GM21717 (cell line): ENCODE measurements around the gene CYFIP2.
A peak's percentile ranks its signal among the peaks of the same experiment; 100 is the strongest.

ENCODE experiments used
- ATAC-seq: cut with Tn5 transposase; IDR thresholded peaks from one replicate; pipeline ENCODE4 v1.9.1; 2021; ENCODE audit warnings: mild to moderate bottlenecking, moderate library complexity; ENCODE audit not compliant: unreplicated experiment

The CYFIP2 gene

DNA sequence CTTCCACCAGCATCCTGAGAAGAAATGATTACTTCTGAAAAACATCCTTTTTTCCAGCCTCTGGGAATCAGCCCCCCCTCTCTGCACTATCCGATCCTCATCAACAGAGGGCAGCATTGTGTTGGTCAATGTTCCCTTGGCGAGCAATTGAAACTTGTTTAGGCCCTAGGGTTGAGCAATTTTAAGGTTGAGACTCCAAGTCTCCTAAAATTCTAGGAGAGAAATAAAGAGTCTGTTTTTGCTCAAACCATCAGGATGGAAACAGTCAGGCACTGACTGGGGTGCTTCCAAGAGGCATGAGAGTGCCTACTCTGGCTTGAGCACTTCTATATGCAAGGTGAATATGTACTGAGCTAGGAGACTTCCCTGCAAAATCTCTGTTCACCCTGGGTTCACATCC, 12.4 kb upstream of the CYFIP2 start:
- ATAC-seq = peak; percentile 49

DNA sequence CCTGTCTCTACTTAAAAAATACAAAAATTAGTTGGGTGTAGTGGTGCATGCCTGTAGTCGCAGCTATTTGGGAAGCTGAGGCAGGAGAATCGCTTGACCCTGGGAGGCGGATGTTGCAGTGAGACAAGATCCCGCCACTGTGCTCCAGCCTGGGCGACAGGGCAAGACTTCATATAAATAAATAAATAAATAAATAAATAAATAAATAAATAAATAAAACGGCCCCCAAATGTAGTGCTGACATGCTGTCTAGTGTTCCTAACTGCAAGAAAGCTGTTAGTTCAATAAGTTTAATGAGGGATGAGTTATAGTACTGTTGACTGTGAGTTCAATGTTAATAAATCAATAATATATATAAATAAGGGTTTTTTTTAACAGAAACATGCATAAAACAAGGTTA, 7.5 kb upstream of the CYFIP2 start:
- no peak for ATAC-seq

DNA sequence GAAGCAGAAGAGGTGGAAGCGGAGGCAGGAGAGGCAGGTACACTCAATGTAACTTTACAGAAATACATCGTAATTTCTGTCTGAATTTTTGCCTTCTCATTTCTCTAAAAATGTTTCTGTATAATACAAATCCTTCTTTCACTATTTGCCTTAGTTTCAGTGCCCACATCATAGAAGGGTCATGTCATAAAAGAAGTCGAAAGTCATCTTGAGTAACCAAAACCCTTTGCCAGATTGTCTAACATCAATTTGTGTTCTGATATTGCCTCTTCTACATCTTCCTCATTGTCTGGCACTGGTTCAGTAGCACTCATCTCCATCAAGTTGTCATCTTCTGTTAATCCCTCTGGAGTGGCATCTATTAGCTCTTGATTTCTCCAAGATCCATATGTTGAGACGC, 6.2 kb upstream of the CYFIP2 start:
- no peak for ATAC-seq

DNA sequence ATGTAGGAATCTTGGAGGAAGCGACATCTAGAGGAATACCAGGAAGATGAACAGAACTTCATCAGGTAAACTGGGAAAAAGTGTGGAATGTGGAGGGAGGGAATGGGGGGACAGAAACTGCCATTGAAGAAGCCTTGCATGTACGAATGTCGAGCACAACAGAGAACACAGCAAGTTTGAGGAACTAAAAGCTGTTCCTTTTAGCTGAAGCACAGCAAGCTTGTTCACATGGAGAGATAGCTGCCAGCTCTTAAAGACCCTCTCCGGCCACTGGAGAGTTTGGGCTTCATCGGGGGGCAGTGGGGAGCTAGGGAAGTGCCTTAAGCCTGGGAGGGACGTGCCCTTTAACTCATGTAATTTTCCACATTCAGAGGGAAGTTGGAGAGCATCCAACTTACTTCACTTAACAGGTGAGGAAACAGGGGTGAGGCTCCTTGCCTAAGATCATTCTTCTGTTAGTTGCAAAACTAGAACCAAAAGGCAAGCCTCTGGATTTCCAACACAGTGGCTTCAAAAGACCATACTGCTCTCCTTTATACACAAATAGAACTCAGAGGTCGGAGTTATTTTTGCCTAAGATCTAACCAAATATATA, 2.3 kb upstream of the CYFIP2 start:
- no peak for ATAC-seq

DNA sequence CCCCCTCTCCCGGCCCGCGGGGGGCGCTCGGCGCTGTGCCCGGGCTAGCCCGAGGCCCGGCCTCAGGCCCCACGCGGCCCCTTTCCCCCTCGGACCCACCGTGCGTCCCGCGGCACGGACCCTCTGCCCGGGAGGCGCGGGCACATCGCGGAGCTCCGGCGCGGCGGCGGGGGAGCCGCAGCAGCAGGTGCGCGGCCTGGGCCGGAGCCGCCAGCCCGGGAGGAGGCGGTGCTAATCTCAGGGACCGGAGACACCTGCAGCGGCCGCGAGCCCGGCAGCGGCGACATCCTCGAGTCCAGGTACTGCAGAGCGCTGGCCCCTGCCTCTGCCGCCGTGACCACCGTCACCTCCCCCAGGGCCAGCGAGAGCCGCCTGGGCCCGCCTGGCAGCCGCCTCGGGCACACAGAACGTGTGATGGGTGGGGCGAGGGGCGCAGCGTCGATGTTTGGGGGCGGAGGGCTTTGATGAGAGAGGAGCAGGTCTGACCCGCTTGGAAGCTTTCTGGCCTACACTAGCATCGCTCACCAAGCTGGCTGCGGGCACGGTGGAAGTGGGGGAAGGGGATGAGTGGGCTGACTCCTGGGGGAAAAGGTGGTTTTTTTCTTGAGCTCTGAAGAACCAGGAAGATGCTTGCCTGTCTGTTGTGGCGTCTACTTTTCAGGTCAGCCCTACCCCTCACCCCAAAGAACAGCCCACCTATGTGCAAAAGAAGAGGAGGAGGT, 524 bp downstream of the CYFIP2 start:
- peak; percentile 44 for ATAC-seq

DNA sequence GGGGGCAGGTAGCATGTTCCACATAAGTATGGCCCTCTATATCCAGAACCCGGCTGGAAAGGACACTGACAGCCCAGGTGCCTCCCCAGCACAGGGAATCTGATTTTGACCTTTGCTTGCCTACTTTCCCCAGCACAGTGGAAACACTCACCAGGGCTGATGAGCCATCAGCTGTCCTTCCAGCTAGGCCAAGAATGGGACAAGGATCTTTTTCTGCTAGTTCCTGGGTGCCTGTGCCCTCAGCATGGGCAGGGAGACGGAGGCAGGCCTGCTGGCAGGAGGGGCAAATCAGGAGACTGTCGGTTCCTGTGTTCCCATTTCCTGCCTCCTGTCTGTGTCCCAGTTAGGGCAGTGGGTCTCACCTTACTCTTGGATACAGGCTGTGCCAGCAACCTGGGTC, 1.1 kb downstream of the CYFIP2 start:
- no peak for ATAC-seq

DNA sequence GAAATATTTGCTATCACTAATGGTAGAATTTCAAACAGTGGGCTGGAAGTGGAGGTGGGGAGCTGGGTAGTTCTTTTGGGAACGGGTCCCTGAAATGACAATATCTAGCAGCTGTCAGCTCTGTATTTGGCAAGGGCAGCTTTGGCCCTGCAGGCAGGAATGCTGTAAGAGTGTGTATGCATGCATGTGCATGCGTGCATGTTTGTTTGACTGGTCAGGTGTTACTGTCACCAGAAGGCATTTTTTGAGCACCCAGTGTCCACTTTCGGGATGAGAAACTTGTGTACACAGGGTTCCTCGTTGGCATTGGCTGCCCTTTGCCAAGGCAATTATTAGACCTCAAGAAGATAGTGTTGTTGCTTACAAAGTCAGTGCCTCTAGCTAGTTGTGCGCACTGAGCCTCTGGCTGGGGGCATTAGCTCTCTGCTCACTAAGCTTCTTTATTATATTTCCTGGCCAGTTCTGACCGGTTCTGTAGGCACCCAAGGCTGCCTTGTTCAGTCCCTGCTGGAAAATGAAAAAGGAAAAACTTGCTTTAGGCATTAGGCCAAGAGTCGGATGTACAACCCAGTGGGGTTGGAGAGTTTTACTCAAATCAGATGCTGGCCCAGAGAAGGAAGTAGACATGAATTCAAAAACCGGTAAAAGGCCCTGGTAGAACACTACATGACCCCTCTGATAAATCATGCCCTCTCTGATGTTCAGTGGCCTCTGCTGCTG, 2.0 kb downstream of the CYFIP2 start:
- no peak for ATAC-seq

DNA sequence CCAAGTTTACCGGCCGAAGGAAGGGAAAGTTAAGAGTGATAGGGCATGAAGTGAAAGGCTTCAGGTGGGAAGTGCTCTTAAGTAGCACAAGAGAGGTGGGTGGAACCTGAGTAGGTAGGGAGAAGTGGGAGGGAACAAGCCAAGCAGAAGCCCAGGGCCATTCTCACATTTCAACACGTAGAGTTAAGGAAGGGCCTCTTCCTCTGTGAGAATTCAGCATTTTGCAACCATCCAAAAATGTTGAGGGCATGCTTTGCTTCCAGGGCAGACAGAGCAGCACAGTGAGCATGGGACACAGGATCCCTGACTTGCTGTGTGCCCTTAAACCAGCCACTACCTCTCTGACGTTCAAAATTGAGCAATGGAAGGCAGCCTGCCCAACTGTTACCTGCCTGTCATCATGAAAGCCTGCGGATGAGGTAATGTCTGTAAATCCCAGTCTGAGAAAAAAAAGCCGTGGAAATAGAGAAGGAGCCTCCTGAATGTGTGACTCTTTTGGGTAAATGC, 3.3 kb downstream of the CYFIP2 start:
- no peak for ATAC-seq

DNA sequence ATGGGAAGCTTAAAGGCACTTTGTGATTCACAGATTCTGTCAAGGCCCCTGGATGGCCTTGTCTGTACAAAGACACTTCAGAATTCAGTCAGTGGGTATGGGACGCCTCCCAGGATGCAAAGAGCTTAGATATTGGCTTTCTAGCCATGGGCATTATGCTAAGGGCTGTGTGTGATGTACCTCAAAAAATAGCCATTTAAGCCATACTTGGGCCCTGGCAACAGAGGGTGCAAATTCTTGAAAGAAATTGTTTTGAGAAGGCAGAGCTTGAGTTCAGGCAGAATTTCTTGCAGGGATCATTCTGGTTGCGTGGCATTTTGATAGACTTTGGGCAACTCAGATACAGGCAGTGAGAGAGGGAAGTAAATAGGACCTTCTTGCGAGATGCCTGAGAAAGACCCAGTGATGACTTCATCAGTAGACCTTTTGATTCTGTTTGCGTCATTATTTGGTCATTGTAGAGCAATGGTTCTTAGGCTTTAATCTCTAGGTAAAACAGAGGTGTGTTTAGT, 3.9 kb downstream of the CYFIP2 start:
- no peak for ATAC-seq

DNA sequence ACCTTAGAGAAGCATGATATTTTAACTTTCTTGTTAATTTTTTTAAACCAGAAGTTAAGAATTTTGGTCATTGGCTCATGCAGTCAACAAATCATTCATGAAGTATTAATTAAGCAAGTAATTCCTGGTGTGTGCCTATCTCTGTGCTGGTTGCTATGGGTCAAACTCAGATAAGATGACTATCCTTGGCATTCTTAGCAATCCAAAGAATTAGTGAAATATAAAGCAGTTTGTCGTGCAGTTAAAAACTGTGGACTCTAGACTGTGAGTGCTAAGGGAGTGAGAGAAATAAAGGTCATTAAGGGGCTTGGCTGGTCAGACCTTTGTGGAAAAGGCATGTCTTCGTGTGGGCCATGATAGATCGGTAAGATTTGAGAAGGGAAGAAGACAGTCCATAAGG, 4.8 kb downstream of the CYFIP2 start:
- ATAC-seq = no peak

DNA sequence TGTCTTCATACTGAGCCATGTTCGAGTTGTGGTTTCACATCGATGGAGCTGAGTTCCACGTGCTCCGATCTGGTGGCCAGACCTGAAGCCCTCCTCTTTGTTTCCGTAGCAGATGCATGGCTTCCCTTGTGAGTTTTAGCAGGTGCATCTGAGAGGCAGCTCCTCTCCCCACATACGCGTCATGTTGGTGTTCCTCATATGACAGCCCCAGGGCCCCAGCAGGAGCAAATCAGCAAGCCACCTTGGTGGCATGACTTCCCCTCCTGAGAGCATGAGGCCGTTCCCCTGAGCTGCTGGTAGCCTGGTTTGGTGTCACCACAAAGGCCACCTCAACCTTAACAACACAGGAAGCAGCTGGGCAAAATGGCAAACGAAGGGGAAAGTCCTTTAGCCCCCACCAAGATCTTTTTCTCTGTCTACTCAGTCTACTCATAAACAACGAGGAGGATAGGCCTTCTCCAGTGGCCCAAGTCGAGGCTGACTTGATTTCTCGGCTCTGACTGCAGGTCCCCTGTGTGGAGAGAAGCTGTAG, 5.9 kb downstream of the CYFIP2 start:
- ATAC-seq = peak; percentile 91

DNA sequence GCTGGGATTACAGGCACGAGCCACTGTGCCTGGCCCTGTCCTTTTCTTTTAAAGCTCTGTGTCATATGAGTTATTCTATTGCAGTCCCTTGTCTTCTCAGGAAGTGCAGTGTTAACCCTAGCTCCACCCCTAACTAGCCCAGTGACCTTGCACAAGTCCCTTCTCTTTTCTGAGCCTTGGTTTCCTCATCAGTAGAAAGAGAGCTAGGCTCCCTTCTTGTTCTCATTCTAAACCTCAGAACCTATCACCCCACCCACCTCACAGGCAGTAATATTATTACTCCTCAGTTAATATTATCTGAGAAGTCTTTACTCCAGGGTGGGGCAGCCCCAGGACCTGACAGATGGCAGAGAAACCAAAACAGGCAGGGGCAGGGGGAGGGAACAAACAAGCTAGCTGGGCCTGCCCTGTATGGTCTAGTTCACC, 7.2 kb downstream of the CYFIP2 start:
- ATAC-seq = peak; percentile 49

DNA sequence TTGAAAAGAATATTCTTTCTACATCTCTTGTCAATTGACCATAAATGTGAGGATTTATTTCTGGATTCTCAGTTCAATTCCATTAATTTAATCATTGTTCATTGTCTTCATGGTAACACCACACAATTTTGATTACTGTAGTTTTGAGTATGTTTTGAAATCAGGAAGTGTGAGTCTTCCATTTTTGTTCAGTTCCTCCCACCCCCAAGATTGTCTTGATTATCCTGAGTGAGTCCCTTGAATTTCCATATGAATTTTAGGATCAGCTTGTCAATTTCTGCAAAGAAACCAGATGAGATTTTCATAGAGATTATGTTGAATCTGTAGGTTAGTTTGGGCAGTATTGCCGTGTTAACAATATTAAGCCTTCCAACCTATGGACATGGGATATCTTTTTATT, 9.5 kb downstream of the CYFIP2 start:
- no peak for ATAC-seq

DNA sequence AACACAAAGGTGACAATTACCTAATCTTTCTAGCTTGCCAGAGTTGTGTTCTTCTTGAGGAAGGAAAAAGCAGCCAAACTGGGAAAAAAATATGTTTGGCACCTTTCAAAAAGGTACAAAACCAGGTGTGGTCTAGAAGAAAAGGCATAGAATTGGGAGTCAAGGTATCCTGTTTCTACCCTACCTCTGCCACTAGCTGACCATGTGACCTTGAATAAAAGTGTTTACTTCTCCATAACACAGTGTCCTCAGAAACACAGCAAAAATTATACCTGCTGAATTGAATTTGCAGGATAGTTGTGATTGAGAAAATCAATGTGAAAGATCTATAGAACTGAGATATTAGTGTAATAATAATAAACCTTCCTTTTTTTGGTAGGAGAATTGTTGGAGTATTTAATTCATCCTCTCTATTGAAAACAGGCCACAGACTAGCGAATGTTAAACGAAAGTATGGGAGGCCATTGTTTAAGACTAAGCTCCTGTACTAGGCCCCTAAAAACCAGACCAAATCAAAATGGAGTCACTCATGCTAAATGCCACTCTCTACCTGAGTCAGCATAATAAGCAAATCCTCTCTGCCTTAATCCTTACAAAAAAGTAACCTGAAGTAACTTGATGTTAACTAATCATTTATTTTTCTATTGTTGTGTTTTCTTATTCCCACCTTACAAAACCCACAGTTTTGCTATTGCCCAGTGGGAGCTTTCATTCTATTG, 12.6 kb downstream of the CYFIP2 start:
- ATAC-seq = no peak

DNA sequence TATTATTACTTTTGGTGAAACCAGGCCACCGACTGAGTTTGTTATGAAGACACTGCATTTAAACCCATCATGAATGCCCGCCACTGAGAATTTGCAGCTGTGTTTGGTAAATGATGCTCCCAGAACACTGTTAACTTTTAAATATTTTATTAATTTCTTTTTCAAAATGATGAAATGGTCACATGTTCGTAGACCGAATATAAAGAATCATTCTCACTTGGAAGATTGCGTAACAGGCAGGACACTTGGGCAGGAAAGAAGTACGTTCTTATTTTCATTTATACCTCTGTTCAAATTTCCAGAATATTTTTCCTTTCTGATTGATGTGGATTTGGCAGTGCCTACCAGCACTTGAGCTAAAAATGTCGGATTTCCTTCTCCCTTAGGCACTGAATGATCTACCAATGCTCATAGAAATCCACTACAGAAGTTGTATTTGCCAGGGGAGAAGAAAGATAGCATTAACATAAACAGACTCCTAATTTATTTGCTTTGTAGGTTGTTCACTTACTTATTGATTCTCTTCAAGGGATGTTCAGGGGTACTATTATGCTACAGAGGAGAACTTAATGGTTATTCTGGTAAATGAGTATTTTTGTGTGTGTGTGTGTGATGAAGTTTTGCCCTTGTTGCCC, 13.8 kb downstream of the CYFIP2 start:
- no peak for ATAC-seq

DNA sequence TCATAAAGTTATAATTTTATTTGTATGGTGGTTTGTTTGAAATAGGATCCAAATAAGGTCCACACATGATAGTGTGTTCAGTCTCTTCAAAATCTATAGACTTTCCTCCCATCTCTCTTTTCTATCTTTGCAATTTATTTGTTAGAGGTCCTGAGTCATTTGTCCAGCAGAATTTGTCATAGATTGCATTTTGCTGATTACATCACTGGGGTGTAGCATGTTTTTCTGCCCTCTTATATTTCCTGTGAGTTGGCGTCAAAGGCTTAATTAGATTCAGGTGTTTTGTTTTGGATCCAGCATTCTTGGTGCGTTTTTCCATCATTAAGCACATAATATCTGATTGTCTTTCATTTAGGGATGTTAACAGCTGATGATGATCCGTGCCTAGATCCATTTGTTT, 15.0 kb downstream of the CYFIP2 start:
- no peak for ATAC-seq

DNA sequence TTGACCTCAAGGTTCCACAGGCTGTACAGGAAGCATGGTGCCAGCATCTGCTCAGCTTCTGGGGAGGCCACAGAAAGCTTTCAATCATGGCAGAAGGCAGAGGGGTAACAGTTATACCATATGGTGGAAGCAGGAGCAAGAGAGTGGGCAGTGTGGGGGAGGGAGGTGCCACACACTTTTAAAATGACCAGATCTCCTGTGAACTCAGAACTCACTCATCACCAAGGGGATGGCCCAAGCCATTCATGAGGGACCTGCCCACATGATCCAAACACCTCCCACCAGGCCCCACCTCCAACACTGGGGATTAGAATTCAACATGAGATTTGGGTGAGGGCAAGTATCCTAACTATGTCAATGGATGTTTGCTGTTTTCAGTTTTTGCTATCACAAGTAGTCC, 16.2 kb downstream of the CYFIP2 start:
- ATAC-seq = no peak

DNA sequence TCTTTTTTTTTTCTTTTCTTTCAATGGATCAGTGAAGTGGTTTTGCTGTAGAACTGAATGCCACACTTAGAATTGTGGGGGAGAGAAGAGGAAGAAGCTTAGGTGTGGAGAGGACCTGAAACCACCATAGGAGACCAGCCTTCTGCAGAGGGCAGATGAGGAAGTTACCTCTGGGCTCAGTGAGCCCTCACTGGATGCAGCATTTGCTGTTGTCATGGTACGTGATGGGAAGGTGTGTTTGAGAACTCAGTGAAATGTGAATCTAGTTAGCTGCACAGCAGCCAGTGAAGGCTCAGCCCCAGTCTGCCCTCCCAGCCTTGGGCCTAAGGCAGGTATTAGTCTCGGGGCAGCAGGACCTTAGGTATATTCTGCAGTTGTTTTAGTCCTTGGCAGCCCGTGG, 17.5 kb downstream of the CYFIP2 start:
- ATAC-seq = peak; percentile 100

DNA sequence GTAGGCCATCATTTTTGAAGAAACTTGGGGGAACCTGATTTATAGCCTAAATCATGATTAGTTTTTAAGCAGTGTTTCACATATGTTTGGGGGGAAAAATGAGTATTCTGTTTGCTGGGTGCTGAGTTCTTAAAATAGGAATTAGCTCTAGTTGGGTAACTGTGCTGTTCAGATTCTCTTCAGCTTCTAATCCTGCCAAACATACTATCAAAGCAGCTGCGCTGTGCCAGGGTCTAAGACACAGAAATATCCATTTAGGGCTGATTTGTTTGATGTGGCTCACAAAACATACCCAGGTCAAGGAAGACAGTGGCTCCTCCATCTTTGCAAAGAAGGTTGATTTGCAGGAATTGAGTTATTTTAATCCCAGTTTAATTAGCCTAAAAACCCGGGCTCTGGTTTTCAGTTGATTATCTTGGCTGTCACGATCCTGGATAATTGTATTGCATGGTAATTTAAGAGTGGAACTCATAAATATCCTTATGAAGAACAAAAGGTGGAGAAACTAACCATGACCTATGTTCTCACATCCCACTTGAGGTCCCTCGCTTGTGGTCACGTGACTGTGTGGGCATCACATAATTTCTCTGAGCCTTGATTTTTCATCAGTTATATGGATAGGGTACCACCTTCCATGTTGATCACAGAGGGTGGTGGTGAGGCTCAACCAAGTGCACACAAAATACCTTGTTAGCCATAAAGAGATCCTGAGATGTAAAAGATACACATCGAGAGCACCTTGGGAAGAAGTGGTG, 18.7 kb downstream of the CYFIP2 start:
- ATAC-seq = no peak
